GM03348 (cell line): ENCODE data around the gene SNX10.
"Not testable (repeated sequence)": the region's sequence is repeated elsewhere in the genome, so short reads cannot be mapped to it uniquely, and the experiment has no call there.

ENCODE experiments used
- DNase-seq: peaks from one replicate; pipeline ENCODE4 v3.0.0; 2012; ENCODE audit warnings: low spot score

Gene SNX10, protein sequence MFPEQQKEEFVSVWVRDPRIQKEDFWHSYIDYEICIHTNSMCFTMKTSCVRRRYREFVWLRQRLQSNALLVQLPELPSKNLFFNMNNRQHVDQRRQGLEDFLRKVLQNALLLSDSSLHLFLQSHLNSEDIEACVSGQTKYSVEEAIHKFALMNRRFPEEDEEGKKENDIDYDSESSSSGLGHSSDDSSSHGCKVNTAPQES

DNA sequence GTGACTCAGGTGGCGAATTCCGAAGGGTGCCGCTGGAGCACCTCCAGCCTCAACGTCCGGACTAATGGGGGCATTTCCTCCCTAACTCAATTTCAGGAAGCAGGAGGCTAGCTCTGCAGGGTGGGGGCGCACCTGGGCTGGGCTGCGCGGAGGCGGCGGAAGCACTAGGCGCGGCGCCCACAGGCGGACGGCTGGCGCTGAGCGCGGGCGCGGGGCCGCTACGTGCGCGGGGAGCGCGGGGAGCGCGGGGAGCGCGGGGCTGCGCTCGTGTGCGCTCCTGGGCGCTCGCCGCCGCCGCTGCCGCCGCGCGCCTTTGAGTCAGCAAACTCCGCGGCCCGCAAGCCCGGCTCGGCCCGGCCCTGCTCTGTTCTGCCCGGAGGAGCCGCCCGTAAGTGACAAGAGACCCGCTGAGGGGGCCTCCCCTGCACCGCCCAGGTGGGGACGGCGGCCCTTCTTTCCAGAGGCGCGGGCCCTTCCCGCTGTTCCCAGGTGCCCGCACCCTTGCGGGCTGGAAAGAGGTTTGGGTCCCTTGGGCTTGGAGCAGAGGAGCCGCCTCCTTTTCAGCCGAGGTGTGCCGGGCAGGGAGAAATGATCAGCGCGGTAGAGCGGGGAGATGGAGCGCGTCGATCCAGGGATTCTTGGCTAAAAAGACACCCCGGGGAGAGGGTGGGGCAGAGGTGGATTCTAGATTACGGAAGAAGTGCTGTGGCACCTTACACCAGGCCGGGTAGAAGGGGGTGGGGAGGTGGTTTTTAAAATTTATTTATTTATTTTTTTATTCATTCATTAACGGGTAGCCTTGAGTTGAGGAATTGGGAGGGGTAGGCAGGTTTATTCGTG lies at the start of gene SNX10:
SNX10 (plus strand) TSS at position 164 of the 840 bp plus-strand sequence. CDS start 54,581 bp downstream, outside the sequence.
- peak; percentile 26 for DNase-seq

DNA sequence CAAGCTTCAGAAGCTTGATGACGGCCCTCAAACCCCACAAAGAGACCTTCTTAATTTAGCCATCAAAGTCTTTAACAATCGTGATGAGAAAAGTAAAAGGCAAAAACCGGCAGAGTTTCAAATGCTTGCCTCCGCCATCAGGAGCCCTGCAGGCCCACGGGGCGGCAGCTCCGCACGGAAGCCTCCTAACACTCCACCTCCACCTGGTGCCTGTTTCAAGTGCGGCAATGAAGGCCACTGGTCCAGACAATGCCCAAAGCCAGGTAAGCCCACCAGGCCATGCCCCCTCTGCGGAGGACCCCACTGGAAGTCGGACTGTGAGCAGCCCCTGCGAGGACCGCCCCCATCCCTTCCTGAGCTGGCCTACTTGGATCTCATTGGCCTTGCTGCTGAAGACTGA lies 46.5 kb upstream of the SNX10 start:
- no peak for DNase-seq

DNA sequence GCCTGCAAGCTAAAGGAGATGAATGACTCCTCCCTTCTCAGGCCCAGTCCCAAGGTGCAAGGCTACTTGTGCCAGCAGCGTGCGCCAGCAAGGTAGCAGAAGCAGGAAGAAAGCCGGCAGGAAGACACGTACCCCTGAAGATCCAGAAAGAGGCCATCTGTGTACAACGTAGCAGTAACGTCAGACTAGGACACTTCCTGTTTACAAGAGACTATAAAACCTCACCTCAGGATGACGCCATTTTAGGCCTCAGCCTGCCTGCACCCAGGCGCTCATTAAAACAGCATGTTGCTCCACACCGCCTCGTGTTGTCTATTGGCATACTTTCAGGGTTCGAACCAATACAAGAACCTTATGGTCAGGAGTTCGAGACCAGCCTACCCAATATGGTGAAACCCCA lies 41.4 kb upstream of the SNX10 start:
- DNase-seq: no peak

DNA sequence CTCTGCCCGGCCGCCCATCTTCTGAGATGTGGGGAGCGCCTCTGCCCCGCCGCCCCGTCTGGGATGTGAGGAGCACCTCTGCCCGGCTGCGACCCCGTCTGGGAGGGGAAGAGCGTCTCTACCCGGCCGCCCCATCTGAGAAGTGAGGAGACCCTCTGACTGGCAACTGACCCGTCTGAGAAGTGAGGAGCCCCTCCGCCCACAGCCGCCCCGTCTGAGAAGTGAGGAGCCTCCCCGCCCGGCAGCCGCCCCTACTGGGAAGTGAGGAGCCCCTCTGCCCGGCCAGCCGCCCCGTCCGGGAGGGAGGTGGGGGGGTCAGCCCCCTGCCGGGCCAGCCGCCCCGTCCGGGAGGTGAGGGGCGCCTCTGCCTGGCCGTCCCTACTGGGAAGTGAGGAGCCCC lies 29.8 kb upstream of the SNX10 start:
- DNase-seq: not testable (repeated sequence)

DNA sequence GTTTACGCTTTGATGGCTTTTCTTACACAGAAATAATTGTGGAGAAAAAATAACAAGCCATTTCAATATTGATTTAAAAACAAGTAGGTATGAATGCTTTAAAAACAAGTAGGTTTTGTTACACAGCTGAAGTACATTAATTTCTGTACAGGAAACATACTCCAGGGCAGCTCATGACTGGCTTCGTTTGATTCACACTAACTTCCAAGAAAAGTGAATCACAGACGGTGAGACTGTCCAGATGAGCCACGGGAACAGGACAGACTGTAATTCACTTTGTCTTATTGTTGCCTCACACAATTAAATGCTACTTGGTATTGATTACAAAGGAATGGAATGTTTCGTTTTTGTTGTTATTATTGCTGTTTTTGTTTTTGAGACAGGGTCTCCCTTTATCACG lies 26.6 kb upstream of the SNX10 start:
- DNase-seq: peak; percentile 9

DNA sequence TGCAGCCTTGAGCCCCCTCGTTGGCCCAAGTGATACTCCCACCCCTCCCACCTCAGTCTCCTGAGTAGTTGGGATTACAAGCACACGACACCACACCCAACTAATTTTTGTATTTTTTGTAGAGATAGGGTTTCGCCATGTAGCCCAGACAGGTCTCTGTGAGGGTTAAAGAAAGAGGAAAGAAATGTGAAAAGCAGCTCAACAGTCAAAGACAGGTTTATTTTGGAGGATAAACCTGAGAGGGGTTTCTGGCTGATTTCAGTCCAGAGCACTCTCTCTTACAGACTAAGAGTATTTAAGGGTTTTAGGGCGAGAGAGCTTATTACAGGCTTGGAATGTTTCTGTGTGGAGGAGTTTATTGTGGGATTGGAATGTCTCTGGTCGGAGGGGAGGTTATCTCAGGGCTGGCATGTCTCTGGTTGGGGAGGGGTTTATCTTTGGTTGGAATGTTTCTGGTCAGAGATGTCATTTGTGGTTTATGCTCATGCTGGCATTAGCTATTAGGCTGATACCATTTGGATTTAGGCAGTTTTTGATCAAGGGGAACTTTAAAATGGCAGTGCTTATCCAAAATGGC lies 26.1 kb upstream of the SNX10 start:
- no peak for DNase-seq

DNA sequence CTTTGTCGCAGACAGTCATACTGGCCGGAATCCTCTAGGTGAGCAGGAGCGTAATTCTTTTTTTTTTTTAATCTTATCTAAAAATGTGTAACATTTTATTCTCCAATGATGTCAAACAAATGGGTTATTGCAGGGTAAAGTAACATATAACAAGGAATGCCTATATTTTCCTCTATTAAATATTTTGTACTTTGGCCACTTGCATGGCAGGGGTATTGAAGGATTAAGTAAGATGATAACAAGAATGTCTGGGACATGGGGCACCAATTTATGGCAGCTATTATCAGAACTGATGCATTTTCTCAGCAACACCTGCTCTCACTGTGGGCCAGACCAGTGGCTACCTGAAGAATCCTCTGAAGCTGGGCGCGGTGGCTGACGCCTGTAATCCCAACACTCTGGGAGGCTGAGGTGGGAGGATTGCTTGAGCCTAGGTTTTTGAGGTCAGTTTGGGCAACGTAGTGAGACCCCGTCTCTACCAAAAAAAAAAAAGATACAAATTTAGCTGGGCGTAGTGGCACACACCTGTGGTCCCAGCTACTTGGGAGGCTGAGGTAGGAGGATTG lies 24.0 kb upstream of the SNX10 start:
- no peak for DNase-seq

DNA sequence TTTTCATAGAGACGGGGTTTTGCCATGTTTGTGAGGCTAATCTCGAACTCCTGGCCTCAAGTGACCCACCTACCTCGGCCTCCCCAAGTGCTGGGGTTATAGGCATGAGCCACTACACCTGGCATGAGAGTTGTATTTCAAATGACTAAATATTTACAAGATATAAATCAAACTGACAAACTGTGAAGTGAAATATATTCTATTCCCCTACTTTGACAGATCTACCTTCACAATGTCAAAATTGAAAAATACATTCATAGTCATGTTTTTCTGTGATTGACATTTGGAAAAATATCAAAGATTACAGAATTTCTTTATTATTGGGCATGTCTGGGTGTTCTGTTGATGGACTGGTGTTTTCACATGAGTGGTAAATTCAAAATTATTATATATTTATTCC lies 16.4 kb upstream of the SNX10 start:
- DNase-seq: no peak

DNA sequence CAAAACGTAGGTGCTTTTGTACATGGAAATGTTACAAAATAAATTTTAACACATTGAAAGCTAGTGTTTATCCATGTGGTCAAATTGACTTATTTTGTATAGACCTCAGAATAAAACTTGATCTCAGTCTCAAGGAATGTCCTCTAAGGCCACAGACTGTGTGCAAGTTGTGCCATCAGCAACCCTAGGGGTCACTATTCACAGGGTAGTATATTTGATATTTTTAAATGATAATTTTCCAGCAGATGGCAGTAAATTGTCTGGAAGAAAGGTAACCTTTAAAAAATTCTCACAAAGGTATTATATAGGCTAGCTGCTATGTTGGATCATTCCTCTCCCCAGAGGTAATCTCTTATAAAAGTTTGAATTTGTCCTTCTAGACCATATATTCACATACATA lies 12.9 kb upstream of the SNX10 start:
- peak; percentile 11 for DNase-seq

DNA sequence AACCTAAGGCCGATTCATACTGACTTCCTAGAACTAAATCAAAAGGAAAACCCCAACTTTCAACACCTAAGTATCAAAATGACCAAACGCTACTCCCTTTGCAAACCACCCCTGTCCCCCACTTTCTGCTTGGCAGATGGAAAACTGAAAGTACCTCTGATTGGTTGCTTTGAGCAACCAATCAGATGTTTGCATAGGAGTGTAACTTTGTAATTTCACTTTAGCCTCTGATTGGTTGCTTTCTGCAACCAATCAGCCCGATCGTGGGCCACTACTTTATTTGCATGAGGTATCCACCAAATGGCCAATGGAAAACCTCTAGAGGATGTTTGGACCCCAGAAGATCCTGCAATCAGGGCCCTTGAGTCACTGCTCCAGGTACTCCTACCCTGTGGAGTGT lies 12.3 kb upstream of the SNX10 start:
- DNase-seq: no peak

DNA sequence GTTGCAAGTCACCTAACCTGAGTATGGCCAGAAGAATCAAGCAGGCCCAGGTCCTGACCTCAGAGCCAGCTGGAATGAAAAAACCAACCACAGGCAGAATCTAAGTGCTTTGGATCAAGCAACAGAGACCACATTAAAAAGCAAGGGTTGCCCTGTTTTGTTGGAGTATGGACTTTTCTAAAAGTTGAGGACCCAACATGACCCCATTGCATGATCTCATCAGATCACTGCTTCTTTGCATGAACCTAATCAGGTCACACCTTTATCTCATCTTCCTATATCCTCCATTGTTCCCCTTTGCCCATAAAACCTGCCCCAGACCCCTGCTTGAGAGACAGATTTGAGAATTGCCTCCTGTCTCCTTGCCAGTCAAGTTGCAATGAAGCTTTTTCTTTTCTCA lies 11.6 kb upstream of the SNX10 start:
- no peak for DNase-seq

DNA sequence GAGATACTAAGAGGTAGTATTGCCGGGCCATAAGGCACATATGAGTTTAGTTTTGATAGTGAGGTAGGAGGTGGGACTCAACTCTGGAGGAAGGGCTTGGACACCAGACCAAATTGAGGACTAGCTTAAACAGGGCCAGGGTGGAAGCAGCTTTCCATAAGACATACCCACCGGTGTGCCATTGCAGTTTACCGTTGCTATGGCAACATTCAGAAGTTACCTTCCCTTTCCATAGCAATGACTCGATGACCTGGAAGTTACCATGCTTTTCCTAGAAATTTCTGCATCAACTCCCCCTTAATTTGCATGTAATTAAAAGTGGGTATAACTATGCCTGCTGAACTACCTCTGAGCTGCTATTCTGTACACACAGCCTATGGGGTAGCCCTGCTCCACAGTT lies 10.9 kb upstream of the SNX10 start:
- DNase-seq: no peak

DNA sequence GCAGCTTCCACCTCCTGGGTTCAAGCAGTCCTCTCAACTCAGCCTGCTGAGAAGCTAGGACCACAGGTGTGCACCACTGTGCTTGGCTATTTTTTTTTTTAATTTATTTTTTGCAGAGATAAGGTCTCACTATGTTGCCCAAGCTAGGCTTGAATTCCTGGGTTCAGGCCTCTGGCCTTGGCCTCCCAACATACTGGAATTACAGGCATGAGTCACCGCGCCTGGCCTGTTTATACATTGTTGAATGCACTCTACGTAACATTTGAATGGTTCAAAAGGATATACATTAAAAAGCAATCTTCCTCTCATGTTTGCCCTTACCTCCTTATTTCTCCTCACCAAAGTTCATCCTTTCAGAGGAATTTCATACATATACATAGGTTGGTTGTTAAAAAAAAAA lies 7.2 kb upstream of the SNX10 start:
- DNase-seq: no peak

DNA sequence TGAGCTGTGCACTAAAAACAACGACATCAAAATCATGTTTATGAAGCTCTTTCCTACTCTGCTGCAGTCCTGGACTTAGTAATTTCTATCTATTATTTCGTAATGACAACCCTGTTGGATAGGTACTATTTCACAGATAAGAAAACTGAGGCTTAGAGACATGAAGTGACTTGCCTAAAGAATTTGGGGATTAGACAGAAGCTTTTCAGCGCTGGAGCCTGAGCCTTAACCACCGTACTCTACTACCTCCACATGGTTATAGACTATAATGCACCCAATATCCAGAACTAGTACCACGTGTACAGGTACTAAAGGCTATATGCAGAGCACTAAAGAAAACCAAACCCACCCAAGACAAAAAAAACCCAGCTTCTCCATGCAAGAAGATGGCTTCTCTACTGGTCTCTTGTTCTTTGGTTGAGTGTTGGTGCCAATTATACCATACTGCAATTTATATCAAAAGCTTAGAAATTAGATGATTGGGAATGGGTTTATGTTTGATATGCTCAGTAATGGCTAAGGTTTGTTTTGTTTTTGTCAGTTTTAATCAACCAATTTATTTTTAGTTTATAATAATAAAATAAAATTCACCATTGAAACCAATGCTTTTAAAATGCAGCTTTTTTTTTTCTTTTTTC lies 6.5 kb upstream of the SNX10 start:
- peak; percentile 14 for DNase-seq

DNA sequence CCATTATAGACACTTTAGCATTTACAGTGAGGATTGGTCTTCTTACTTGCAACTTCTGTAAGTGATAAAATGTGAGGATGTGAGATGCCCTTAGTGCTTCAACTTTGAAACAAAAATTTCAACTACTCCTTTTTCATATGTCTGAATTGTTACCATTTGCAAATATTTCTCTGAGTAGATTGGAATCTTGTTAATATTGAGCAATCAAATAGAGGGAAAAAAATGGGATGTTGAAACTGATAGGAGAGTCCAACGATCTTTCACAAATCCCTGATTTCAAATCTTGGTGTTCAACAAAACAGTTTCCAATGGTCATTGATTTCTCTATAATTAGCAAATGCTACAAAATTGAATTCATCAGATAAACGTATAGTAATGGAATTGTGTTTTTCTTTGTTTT lies 5.5 kb upstream of the SNX10 start:
- no peak for DNase-seq

DNA sequence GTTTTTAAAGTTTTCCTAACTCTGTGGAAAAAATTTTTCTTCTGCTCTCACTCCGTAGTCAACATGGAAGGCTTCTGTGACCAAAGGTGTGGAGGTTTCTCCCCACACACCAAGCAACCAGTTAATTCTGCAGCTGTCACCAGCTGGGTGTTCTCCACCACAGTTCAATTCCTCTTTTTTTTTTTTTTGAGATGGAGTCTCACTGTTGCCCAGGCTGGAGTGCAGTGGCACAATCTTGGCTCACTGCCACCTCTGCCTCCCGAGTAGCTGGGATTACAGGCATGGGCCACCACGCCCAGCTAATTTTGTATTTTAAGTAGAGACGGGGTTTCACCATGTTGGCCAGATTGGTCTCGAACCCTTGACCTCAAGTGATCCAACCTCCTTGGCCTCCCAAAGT lies 3.5 kb upstream of the SNX10 start:
- DNase-seq: not testable (repeated sequence)

DNA sequence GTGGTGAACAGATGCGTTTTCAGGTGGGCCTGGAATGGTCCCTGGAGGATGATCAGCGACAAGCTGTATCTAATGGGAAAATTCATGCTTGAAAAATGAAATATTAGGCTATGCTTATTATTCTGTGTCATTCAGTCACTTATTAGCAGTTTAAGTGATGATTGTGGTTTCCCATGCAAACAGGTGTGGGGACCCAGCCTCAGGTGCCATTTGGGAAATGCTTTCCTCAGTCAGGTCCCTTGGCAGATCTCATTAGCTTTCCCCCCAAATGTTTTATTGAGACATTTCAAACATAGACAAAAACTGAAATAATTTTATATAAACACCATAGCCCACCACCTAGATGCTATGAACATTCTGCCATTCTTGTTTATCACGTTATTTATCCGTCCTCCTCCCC lies 411 bp upstream of the SNX10 start:
- DNase-seq: no peak

DNA sequence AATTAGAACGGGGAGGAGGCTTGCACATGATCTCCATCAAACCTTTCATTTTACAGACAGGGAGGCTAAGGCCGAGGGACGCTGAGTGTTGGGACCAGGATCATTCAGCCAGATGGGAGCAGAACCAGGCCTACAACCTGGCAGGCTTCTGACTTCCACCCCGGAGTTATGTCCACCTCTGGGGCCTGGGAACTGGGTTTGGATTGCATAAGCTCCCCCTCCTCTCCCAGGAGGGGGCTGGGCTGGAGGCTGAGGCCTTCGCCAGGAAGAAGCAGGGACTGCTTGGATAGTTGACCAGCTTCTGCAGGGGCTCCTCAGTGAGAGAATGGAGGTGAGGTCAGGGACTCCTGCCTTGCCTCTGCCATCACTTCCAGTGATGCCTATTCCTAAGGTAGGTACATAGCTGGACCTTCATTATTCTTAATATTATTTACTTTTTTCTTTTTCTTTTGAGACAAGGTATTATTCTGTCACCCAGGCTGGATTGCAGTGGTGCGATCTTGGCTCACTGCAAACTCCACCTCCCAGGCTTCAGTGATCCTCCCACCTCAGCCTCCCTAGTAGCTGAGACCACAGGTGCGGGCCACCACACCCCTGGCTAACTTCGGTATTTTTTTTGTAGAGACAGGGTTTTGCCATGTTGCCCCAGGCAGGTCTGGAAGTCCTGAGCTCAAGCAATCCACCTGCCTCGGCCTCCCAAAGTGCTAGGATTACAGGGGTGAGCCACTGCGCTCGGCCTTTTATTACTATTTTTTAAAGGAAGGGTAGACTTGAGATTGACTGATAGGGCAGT lies 1.3 kb downstream of the SNX10 start:
- no peak for DNase-seq

DNA sequence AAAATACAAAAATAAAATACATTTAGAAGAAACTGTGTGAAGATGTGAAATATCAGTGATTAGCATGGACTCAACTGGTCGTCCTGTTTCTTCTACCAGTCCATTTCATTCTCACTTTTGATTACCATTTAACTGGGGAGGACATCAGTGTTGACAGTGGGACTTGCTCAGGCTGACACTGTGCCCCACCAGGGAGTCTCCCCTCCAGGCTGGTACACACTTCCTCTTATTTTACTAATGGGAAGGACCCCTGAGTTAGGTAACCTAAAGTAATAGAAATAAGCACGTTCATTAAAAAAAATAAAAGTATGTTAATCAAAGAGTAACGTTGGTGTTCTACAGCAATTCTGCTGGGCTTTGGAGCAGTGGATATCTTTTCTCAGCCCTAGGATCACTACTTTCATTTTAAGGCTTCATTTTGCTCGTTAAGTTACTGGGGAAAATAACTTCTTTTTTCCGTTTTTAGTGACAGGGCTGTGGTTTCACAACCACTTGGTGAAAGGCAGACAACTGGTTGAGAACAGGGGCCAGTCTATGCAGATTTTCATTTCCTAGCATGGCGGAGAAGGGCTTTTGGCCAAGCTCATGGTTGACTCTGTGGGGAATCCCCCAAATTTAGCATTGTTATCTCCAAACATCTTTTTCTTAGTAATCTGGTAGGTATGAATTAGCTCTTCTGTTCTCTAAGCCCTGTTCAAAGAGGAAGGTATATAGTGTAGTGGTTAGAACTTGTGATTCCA lies 2.1 kb downstream of the SNX10 start:
- no peak for DNase-seq

DNA sequence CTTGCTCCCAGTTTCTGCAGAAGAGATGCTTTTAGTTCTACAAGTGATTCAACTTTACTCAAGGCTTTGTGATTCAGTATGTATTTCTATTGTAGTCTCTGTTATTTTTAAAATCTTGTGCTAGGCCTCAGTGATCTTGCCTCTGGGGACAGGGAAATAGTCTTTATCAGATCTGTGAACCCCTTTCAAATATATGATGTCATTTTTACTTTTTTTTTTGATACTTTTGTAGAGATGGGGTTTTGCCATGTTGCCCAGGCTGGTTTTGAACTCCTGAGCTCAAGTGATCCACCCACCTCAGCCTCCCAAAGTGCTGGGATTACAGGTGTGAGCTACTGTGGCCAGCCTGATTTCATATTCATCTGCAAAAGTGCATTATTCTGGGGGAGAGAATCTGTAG lies 3.4 kb downstream of the SNX10 start:
- DNase-seq: no peak

DNA sequence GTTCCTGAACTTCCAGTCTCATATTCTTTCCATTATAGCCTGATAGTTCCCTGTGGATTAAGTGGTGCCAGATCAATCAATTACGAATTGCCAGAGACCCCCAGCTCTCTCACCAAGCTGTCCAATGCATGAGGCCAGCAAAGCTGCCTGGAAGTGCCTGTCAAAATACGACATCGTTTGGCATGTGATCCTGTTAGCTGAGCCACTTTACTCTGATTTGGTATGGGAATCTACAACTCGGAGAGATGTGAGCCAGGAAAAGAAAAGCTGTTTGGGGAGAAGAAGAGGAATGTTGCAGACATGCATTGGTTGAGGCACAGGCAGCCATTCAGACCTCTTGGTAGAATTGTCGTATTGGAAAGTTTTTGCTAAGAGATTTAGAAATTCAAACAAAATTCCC lies 3.9 kb downstream of the SNX10 start:
- no peak for DNase-seq
